GM12872 (cell line): ENCODE measurements around the gene USPL1.

Experiments
- CTCF ChIP-seq: IDR thresholded peaks from 3 replicates; pipeline ENCODE4 v1.5.1; 2011; ENCODE audit warnings: low read depth, mild to moderate bottlenecking, low read length, moderate library complexity; ENCODE audit not compliant: insufficient read depth

USPL1 gene

GRCh38 chr13:30624630-30625029 lies 6.9 kb downstream of the USPL1 start:
- TF ChIP-seq CTCF = no peak

- no peak for TF ChIP-seq CTCF
These were observed 11.8 kb downstream of the USPL1 start for GRCh38 chr13:30629527-30629926.

- TF ChIP-seq CTCF = no peak
These were observed 16.1 kb downstream of the USPL1 start for GRCh38 chr13:30633861-30634260.

- TF ChIP-seq CTCF = no peak
These were observed 17.1 kb downstream of the USPL1 start for GRCh38 chr13:30634838-30635237.

- no peak for TF ChIP-seq CTCF
These were observed 20.6 kb downstream of the USPL1 start for GRCh38 chr13:30638301-30638700.

- TF ChIP-seq CTCF = no peak
These were observed 22.0 kb downstream of the USPL1 start for GRCh38 chr13:30639671-30640070.

GRCh38 chr13:30645629-30646028 lies 27.9 kb downstream of the USPL1 start:
- TF ChIP-seq CTCF = no peak

GRCh38 chr13:30647420-30647819 lies 29.7 kb downstream of the USPL1 start:
- TF ChIP-seq CTCF = no peak
